HG03378 (cell line): ENCODE measurements around the gene AKAP4.
A peak's percentile ranks its signal among the peaks of the same experiment; 100 is the strongest.

ENCODE experiments used
- ATAC-seq: cut with Tn5 transposase; IDR thresholded peaks from one replicate; pipeline ENCODE4 v1.9.1; 2021; ENCODE audit warnings: mild to moderate bottlenecking, moderate library complexity; ENCODE audit not compliant: unreplicated experiment

Gene AKAP4, protein sequence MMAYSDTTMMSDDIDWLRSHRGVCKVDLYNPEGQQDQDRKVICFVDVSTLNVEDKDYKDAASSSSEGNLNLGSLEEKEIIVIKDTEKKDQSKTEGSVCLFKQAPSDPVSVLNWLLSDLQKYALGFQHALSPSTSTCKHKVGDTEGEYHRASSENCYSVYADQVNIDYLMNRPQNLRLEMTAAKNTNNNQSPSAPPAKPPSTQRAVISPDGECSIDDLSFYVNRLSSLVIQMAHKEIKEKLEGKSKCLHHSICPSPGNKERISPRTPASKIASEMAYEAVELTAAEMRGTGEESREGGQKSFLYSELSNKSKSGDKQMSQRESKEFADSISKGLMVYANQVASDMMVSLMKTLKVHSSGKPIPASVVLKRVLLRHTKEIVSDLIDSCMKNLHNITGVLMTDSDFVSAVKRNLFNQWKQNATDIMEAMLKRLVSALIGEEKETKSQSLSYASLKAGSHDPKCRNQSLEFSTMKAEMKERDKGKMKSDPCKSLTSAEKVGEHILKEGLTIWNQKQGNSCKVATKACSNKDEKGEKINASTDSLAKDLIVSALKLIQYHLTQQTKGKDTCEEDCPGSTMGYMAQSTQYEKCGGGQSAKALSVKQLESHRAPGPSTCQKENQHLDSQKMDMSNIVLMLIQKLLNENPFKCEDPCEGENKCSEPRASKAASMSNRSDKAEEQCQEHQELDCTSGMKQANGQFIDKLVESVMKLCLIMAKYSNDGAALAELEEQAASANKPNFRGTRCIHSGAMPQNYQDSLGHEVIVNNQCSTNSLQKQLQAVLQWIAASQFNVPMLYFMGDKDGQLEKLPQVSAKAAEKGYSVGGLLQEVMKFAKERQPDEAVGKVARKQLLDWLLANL

DNA sequence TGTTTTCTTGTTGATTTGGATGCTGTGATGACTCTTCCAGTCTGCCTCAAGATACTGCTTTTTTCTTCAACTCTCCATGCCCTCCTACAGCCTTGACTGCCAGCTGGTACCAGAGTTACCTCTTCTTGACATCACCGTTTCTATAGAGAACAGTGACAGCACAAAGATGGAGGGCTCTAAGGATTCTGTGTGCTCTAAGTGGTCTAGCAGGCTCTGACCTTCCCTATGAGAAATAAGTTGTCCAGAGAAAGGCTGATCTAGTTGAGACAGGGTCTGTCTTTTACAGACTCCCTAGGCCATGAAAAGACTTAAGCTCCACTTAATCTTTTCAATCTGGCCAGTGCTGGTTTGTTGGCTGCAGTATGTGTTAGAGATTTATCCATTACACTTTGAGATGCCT, at the start of gene AKAP4:
AKAP4 (minus strand) TSS at position 101 of the 400 bp plus-strand sequence. CDS start 118 bp downstream, outside the sequence.
- no peak for ATAC-seq

DNA sequence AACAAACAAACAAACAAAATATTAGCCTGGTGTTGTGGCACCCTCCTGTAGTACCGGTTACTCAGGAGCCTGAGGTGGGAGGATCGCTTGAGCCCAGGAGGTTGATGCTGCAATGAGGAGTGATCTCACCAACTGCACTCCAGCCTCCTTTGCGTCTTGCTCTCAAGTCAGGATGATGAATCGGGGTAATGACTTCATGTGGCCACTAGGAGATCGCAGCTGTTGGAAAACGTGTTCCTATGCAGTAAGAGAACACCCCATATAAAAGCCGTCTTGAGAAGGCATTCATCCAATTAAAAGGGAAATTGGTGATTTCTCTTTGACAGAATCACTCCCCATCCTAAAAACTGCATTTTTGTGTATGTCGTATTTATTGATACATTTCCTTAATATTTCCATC, 10.7 kb upstream of the AKAP4 start:
- ATAC-seq, result no peak

DNA sequence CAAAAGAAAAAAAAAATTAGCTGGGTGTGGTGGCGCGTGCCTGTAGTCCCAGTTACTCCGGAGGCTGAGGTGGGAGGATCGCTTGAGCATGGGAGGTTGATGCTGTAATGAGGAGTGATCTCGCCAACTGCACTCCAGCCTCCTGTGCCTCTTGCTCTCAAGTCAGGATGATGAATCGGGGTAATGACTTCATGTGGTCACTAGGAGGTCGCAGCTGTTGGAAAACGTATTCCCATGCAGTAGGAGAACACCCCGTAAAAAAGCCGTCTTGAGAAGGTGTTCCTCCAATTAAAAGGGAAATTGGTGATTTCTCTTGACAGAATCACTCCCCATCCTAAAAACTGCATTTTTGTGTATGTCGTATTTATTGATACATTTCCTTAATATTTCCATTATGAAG, 5.9 kb upstream of the AKAP4 start:
- no peak for ATAC-seq

DNA sequence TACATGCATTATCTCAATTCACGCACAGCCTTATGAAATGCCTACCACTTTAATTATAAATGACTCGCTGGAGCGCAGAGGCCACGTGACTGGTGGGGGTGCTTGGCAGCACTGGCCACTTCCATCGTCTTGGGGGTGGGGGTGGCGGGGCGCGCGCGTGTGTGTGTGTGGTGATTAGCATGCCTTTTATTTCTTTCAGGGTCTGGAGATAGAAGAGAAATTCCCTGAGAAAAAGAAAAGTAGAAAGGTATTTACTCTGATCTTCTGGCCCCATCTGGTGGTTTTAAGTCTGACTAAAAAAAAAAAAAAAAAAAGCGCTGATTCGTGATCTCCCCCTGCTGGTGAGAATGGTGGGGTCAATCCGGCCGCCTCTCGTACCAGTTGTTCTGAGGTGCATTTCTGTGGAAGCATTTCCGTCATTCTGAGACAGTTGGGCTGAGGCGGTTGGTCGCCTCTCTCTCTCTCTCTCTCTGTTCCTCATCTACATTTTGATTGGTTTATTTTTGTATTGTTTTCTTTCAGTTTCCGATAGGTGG, 3.6 kb upstream of the AKAP4 start, which contains the start of gene CCNB3:
CCNB3 (plus strand) TSS at position 402 of the 536 bp plus-strand sequence. CDS start 80,399 bp downstream, outside the sequence.
- peak; percentile 95 for ATAC-seq

DNA sequence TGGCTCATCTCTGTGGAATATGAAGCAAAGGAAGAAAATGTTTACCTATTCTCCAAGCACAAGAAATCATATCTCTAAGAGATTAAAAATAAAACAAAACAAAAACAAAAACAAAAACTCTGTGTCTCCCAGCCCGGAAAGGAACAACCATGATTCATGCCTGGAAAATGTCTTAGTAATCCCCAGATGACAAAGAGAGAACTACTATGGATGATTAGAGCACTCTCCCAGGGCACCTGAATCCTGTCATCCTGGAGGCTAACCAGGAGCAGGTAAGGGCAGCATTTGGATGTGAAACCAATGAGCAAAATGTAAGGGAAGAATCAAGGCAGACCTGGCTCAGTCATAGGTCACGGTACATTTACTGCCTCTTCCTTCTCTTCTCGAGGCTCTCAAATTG, 1.7 kb upstream of the AKAP4 start:
- ATAC-seq, result no peak

DNA sequence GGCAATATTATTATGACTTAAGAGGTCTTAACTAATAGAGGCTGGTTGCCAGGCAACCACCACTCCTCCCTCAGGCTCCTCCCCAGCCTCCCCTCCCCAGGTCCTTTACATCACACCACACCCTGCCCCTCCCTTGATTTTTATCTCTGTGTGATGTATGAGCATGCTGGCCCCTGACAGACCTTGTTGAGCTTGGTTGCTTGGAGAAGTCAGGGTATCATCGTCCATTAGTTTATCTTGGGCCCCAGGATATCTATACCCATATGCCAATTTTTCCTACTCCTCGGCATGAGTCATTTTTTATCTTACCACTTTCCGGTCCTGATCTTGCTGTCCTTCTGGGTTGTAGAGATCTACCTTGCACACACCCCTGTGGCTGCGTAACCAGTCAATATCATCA, 2.5 kb downstream of the AKAP4 start:
- ATAC-seq, result no peak

DNA sequence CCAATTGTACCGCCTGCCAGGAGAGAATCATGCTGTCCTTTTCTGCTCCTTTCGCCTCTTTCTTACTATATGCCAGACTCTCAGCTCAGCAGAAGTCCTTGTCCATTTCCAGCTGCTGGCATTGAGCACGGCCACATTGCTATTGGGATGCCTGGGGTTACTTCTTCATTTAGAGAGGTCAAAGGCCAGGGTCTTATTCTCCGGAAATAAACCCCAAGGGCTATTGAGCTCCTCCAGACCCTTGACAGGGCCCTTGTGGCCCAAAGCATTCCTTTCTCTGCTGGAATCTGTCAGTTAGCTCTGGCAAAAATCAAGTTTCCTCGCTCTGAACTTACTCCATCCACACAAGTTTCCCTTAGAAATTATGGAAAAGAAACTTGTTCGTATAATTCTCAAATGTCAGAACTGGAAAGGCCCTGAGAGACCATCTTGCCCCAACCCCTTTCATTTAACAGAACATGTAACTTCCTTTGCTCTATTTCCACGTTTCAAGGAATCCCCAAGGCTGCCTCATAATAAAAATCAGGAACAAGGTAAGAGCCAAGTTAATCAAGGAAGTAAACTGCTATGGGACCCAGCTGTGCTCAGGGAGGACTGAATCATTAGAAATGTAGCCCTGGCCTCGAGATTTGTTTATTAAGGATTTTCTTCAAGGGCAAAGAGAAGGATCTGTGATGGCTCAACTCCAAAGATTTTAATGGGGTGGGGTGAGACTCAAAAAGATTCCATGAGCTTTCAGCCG, 11.8 kb downstream of the AKAP4 start:
- ATAC-seq, result no peak

DNA sequence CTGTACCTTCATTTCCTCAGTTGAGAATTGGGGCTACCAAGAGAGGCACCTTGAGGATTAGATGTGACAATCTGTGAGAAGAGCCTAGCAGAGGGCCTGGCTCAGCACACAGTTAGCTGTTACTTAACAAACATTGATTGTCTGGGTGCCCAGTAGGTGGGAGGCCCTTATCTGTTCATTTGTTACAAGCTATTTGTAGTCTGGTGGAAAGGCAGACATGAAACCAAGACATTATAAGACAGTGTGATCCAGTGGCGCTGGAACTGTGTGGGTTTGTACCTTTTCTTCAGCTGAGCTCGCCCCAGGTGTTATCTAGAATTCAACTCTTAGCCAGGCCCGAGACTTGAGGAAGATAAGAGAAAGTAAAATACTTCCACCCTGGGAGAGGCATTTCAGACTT, 16.9 kb downstream of the AKAP4 start:
- ATAC-seq, result no peak

DNA sequence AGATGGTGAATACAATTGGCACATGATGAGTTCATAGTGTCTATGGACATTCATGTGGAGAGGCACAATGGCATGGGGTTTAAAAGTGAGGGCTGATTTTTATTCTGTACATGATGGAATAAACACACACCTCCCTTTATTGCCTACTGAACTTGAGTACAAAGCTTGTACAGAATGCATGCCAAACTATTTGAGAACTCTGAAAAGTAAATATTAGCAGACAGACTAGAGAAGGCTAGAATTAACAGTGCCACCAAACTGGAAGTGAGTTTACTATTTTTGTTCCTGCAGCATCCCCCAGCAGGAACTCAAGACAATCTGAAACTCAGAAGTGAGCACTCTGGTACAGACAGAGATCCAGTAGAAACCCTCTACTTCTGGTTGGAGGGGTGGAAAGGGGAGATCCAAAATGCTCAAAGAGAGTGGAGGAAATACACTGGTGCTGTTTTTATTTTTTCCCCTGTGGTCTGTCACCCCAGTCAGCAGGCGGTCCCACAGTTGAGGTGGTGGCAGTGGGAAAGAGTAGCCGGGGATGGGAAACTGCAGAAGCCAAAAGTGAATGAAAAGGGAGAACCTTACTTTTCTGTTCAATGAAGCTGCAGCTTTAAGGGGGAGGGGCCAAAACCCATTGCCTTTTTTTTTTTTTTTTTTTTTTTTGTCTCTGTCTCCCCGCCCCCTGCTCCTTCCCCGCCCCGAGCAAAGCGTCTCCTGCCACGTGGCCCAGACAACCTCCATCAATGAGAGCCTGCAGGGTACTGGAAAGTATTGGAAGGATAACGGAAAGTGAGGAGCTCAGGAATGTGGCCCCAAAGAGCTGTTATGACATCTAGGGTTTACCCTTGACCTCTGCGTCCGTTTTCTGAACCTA, 20.5 kb downstream of the AKAP4 start:
- ATAC-seq, result no peak

DNA sequence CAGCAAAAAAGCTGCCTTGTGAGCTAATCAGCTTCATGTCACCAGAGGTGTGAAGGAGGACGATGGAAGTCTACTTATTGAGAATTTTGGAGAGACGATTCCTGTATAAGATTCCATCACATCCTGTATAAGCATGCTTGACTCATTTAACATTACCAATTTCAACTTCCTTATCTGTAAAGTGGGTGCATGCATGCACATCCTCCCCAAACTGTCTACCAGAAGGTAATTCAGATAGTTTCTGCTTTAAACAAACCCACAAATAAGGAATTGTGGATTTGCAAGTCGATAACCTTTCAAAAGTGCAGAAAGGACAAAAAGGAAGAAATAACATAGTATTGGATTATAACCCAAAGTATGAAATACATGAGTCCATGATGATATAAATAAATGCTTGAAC, 31.1 kb downstream of the AKAP4 start:
- no peak for ATAC-seq

DNA sequence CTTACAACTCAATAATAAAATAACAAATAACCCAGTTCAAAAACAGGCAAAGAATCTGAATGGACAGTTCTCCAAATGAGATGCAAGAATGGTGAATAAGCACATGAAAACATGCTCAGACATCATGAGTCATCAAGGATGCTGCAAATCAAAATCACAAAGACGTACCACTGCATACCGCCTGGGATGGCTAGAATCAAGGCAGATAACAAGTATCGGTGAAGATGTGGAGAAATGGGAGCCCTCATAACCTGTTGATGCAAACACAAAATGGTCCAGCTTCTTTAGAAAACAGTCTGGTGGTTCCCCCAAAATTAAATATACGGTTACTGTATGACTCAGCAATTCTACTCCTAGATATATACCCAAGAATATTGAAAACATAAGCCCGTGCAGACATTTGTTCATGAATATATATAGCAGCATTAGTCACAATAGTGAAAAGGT, 32.5 kb downstream of the AKAP4 start:
- ATAC-seq, result peak; percentile 68

DNA sequence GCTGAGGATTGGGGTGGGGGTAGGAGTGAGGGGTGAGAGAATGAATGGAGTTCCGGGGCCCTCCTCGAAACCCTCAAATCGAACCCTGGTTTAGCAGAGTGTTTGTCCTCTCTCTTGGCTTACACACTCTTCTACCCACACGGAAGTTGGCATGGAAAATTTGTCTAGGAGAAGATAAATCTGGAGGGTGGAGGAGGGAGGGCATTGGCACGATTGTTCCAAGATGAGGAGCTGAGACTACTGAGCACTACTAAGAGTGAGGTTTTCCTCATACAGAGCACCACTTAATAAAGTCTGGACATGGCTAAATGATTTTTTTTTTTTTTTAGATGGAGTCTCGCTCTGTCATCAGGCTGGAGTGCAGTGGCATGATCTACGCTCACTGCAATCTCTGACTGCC, 33.4 kb downstream of the AKAP4 start:
- no peak for ATAC-seq

DNA sequence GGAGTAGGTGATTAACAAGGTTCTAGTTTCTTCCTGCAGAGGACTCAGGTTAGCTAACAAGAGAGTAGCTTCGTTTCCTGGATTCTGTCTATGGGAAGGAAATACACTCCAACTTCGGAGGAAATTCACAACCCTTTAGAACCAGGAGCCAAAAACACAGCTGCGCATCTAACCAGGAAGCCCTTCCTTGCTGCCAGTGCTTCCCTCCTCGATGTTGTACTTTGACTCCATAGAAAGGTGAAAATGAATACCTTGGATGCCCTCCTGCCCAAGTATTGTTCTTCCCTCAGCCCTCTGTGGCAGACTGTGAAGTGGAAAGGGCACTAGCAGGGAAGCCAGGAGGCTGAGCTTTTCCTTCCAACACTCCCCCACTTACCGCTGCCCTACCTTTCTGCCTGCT, 35.1 kb downstream of the AKAP4 start:
- ATAC-seq, result no peak

DNA sequence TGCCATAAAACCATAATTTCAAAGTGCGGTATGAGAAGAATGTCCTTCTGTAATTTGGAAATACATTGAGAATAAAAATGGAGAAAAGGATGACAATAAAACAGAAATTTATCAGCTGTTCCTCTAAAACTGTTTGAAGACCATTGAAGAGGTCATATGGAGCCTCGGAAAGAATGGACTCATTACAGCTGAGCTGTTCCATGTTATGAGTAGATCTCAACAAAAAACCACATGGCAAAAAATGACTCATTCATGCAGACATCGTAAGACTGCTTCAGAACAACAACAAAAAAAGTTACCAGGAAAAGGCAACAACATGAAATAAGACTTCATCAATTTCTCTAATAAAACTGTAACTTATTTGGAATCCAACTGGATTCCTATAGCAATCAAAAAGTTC, 39.7 kb downstream of the AKAP4 start:
- no peak for ATAC-seq

DNA sequence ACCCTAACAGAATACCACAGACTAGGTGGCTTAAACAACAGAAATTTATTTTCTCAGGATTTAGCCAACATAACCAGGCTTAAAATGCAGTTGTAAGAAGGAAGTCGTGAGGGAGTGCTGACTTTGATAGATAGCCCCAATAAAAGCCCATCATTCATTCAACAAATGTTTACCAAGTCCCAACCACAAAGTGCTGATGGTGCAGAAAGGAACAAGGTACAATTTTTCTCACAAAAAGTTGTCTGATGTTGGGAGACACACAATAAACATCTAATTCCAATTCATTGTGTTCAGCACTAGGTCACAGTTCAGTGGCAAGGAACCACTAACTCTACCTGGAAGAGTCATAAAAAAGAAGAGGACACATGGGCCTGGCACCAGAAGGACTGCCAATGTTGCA, 42.2 kb downstream of the AKAP4 start:
- ATAC-seq, result no peak

DNA sequence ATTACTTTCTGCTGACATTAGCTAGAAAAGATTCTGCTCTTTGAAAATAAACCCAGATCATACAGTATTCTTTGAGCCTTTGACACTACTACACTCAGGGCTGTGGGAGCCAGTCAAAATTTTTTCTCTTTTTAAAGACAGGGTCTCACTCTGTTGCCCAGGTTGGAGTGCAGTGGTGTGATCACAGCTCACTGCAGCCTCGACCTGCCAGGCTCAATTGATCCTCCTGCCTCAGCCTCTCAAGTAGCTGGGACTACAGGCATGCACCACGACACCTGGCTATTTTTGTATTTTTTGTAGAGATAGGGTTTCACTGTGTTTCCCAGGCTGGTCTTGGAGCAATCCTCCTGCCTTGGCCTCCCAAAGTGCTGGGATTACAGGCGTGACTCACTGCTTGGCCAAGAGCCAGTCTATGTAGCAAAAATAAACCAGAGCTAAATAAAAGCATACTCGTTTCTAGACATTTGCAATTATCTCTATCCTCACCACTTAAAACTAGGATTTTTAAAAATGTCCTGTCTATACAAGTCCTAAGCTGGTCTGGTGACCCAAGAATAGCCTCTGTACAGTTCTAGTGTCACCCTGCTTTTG, 43.2 kb downstream of the AKAP4 start:
- no peak for ATAC-seq

DNA sequence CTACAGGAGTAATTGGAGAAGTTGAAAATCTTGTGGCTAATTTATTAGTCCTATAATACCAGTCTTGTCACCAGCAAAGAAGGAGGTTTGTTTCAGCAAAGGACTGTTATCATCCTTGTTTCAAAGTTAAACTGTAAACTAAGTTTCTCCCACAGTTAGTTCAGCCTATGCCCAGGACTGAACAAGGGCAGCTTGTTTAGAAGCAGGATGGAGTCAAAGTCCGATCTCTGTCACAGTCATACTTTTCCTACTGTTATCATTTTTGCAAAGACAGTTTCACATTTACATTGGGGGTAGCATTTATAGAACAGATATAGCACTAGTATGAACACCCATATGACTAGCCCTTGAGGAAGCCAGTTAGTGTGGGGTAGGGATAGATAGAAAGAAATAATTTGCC, 46.4 kb downstream of the AKAP4 start:
- no peak for ATAC-seq

DNA sequence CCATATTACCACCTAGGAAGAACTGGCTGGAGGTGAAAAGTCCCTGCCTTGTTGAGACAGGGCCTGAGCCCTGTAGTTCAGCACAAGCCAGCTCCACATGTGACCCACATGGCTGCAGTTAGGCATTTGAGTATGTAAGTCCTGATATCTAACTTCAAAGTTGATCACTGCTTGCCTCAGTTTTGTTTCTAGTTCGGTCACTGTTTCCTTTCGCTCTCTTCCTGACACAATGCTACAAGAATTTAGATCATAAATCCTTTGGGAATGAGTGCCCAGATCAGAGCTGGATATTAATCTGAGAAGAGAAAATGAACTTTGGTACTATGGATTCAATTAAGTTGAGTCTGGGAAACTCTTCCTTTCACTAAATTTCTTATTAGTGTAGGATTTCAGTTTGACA, 48.4 kb downstream of the AKAP4 start:
- no peak for ATAC-seq

DNA sequence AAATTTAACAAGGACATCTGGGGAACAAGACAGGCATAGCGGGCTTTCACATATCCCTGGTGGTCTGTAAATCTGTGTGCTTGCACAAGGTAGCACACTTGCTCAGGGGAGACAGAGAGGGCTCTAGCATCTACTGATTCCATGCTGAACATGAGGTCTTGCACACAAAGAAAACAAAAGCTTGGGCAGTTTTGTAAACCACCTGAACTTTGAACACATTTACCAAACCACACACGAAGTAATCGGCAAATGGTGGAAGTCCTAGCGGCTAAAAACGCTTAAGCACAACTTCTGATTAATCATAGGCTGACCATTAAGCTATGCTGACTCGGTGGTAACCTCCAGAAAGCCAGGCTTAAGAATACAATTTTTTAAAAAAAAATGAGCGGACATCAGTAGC, 52.8 kb downstream of the AKAP4 start:
- no peak for ATAC-seq
